ENCODE data around the gene AFF4.
"Not testable (repeated sequence)": the region's sequence is repeated elsewhere in the genome, so short reads cannot be mapped to it uniquely, and the experiment has no call there.

The AFF4 gene

GRCh38 chr5:132952829-132953228 lies 10.6 kb downstream of the AFF4 start:
- DNase-seq, result no peak

DNA sequence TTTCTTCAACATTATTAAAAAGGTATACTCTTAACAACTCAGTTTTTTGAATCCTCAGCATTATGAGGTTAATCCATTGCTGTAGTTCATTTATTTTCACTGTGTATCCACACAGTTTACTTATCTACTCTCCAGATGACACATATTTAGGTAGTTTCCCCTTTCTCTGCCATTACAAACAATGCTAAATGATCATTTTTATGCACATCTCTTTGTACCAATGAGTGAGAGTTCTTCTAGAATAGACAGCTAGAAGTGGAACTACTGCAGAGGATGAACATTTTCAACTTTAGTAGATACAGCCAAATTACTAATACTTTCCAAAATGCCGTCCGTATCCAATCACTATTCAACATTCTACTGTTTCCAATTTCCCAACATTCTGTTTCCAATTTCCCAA lies 11.5 kb downstream of the AFF4 start:
- DNase-seq, result no peak

GRCh38 chr5:132949136-132949535 lies 14.3 kb downstream of the AFF4 start:
- no peak for DNase-seq

GRCh38 chr5:132947671-132948070 lies 15.8 kb downstream of the AFF4 start:
- no peak for DNase-seq

- DNase-seq, result not testable (repeated sequence)
Measured at GRCh38 chr5:132945315-132945714, 18.1 kb downstream of the AFF4 start.

DNA sequence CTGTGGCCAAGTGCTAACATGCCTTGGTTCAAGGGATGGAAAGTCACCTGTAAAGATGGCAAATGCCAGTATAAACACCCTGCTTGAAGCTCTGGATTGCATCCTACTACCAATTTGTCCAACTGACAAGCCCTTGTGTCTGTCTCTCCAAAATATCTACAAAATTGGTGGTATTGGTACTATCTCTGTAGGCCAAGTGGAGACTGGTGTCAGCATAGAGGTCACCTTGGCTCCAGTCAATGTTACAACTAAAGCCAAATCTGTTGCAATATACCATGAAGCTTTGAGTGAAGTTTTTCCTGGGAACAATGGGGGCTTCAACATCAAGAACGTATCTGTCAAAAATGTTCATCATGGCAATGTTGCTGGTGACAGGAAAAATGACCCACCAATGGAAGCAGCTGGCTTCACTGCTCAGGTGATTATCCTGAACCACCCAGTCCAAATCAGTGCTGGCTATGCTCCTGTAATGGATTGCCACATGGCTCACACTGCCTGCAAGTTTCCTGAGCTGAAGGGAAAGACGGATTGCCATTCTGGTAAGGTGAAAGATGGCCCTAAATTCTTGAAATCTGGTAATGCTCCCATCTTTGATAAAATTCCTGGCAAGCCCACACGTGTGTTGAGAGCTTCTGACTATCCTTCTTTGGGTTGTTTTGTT lies 19.9 kb downstream of the AFF4 start:
- DNase-seq, result no peak

DNA sequence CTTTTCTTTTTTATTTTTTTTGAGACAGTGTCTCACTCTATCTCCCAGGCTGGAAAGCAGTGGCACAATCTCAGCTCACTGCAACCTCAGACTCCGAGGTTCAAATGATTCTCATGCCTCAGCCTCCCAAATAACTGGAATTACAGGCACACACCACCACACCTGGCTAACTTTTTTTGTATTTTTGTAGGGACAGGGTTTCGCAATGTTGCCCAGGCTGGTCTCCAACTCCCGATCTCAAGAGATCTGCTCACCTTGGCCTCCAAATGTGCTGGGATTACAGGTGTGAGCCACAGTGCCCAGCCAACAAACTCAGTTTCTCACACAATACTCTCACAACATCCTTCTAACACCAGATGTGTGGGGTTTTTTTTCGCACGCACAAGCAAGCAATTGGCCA lies 22.1 kb downstream of the AFF4 start:
- DNase-seq, result no peak

DNA sequence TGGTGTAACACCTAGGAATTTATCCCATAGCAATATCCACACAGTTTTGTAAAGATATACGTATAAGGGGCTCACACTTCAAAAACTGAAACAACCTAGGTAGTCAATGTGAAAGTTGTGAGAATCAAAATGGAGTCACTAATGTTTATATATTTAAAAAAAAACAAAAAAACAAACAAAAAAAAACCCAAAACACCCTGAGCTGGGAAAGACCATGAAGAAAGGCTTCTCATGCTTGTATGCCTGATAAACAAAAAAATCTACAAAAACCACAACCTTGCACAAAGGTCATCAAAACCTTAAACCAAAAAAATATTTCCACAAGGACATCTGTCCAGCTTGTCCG lies 35.4 kb downstream of the AFF4 start:
- no peak for DNase-seq

GRCh38 chr5:132927355-132928061 lies 35.9 kb downstream of the AFF4 start:
- no peak for DNase-seq

DNA sequence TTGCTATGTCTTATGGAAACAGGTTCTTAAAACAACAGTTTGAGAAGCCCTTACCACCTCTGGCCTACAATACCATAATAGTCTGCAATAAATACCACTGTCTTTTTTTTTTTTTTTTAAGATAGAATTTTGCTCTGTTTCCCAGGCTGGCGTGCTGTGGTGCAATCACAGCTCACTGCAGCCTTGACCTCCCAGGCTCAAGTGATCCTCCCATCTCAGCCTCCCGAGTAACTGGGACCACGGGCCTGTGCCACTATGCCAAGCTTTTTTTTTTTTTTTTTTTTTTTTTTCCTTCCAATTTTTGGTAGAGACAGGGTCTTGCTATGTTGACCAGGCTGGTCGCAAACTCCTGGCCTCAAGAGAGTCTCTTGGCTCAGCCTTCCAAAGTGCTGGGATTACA lies 37.0 kb downstream of the AFF4 start:
- DNase-seq, result no peak

- DNase-seq, result no peak
Measured at GRCh38 chr5:132916086-132916485, 47.3 kb downstream of the AFF4 start.

GRCh38 chr5:132915681-132916080 lies 47.8 kb downstream of the AFF4 start:
- DNase-seq, result no peak

GRCh38 chr5:132909702-132910101 lies 53.7 kb downstream of the AFF4 start:
- DNase-seq, result no peak

DNA sequence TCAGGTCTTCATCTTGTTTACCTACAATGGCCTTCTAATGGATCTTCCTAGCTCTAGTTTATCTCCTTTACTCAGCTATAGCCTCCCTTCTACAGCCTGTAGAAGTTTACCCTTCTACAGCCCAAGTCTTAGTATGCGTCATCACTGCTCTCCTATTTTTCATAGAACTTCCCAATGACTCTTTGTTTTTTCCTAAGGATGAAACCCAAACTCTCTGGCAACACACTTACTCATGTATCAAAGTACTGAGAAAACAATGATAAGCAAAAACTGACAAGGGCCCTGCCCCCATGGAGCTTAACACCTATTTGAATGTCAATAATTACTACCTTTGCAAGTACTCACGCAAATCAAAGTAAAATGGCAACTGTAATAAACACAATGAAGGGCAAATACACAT lies 56.3 kb downstream of the AFF4 start:
- no peak for DNase-seq

DNA sequence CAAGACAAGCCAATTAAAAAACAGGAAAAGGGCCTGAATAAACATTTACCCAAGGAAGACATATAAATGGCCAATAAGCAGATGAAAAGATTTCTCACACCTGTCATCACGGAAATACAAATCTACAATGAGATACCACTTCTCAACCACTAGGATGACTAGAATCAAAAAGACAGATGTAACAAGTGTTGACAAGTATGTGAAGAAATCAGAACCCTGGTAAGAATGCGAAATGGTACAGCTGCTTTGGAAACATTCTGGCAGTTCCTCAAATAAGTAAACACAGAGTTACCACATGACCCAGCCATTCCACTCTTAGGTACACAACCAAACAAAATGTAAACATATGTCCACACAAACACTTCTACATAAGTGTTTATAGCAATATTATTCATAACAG lies 57.5 kb downstream of the AFF4 start:
- no peak for DNase-seq

GRCh38 chr5:132901730-132902129 lies 61.7 kb downstream of the AFF4 start:
- no peak for DNase-seq

- DNase-seq, result no peak
Measured at GRCh38 chr5:132901036-132901435, 62.4 kb downstream of the AFF4 start.

GRCh38 chr5:132898094-132898493 lies 65.3 kb downstream of the AFF4 start:
- no peak for DNase-seq

DNA sequence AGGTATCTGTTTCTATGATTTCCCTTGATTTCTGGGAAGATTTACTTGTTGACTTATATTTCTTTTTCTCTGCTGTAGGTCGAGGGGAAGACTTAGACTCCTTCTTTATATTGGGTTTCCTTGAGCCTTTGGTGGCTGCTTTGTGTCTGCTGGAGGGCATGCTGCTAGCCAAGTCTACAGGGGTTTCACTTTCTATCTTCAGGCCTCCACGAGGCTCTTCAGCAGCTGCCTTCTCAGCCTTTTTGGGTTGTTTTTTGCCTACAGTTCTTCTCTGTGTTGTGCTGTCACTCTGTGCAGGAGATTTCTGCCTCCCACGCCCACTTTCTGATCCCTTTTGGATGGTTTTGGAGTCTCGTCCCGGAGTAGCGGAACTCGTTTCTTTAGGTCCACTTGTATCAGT lies 66.7 kb downstream of the AFF4 start:
- DNase-seq, result no peak

GRCh38 chr5:132895719-132896305 lies 67.6 kb downstream of the AFF4 start:
- no peak for DNase-seq

DNA sequence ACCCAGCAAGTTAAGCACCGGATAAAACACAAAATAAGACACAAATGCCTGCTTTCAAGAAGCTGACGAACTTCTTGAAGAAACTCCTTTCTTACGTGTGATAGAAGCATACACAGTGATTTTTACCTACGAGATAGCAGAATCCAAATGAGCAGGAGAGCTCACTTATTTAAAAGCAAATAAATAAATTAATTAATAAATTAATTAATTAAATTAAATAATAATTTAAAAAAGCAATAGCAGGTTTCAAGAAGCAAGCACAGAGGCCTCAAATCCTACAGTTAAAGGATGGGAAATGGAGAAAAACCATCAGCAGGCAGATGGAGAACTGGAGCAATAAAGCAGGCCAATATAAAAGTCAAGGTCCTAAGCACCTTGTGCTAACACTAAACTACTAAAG lies 72.6 kb downstream of the AFF4 start:
- no peak for DNase-seq

DNA sequence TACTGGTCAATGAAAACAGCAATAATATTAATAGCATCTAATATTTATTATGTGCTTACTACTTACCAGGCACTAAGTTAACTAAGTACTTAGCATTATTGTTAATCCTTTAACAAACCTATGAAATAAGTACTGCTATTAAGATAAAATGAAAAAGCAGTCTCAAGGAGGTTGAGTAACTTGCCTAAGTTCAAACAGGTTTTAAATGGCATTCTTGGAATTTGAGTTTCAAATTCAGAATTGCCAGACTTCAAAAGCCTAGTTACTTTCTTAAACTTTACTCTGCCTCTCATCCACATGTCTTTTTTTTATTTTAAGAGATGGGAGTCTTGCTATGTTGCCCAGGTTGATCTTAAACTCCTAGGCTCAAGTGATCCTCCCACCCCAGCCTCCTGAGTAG lies 73.9 kb downstream of the AFF4 start:
- no peak for DNase-seq

- no peak for DNase-seq
Measured at GRCh38 chr5:132887283-132887682, 76.2 kb downstream of the AFF4 start.

- no peak for DNase-seq
Measured at GRCh38 chr5:132886064-132886823, 77.2 kb downstream of the AFF4 start.

All from stimulated activated CD4-positive, alpha-beta T cell treated with anti-CD3 and anti-CD28 coated beads, Interleukin-12 subunit alpha, Interleukin-12 subunit beta, amount 100 ng/mL, for 4 hours (primary cell).